Keratinocyte (primary cell): Measurements from ENCODE around the gene C2orf72. TPM values are rescaled to one million over a fixed set of nuclear protein-coding genes. Genes with fewer than 3 reads are reported as not detected.

Experiments
- DNase-seq: peaks from one replicate; pipeline ENCODE4 v3.0.0-alpha.2; 2011; ENCODE audit warnings: low read depth, missing footprints, low spot score
- FAIRE-seq: peaks from 2 replicates; lab custom pipeline; 2011; peaks lifted over from hg19 to GRCh38; lab: Jason Lieb, UNC
- H2AFZ ChIP-seq: 2 replicates; pipeline ENCODE4 v1.6.0; 2012; ENCODE audit warnings: low read length, control low read depth, inconsistent platforms; ENCODE audit not compliant: control insufficient read depth
- H3K27ac ChIP-seq: 2 replicates; pipeline ENCODE4 v1.5.1; 2011; ENCODE audit warnings: low read length; ENCODE audit not compliant: control insufficient read depth, insufficient read depth
- H3K27me3 ChIP-seq: 3 replicates; pipeline ENCODE4 v1.6.0; 2011; ENCODE audit warnings: low read length; ENCODE audit not compliant: control insufficient read depth, insufficient read depth; ENCODE audit errors: extremely low read depth
- H3K36me3 ChIP-seq, 2 experiments: 2 replicates in 1 of 2; 3 replicates in 1 of 2; pipeline ENCODE4 v1.5.1; 2011; ENCODE audit warnings: low read length in 2 of 2, mild to moderate bottlenecking in 1 of 2; ENCODE audit not compliant: control insufficient read depth in 2 of 2, insufficient read depth in 2 of 2; ENCODE audit errors: extremely low read depth in 1 of 2
- H3K4me1 ChIP-seq: 3 replicates; pipeline ENCODE4 v1.5.1; 2011; ENCODE audit warnings: low read length; ENCODE audit not compliant: control insufficient read depth, insufficient read depth; ENCODE audit errors: extremely low read depth
- H3K4me2 ChIP-seq: 3 replicates; pipeline ENCODE4 v1.6.0; 2011; ENCODE audit warnings: low read depth, low read length; ENCODE audit not compliant: control insufficient read depth, insufficient read depth; ENCODE audit errors: extremely low read depth
- H3K4me3 ChIP-seq, 3 experiments: fragments of 200-600 bp in 1 of 3; sonication (generic) in 1 of 3; 2 replicates in 2 of 3; 3 replicates in 1 of 3; pipeline ENCODE4 v1.5.1; 2011 to 2016; ENCODE audit warnings: low read length in 3 of 3, mild to moderate bottlenecking in 3 of 3, control low read depth in 2 of 3, inconsistent platforms in 1 of 3, low read depth in 1 of 3, mixed read lengths in 1 of 3, mixed run types in 1 of 3, moderate library complexity in 1 of 3; ENCODE audit not compliant: control insufficient read depth in 2 of 3, insufficient read depth in 2 of 3; ENCODE audit errors: extremely low read depth in 1 of 3
- H3K79me2 ChIP-seq: 2 replicates; pipeline ENCODE4 v1.6.0; 2012; ENCODE audit warnings: low read length; ENCODE audit not compliant: control insufficient read depth, insufficient read depth
- H3K9ac ChIP-seq: 3 replicates; pipeline ENCODE4 v1.6.0; 2011; ENCODE audit warnings: low read length; ENCODE audit not compliant: control insufficient read depth, insufficient read depth; ENCODE audit errors: extremely low read depth
- H3K9me1 ChIP-seq: 3 replicates; pipeline ENCODE4 v1.6.0; 2011; ENCODE audit warnings: low read length; ENCODE audit not compliant: control insufficient read depth, insufficient read depth; ENCODE audit errors: extremely low read depth
- H3K9me3 ChIP-seq: 2 replicates; pipeline ENCODE4 v1.5.1; 2012; ENCODE audit warnings: low read depth, low read length; ENCODE audit not compliant: control insufficient read depth
- H4K20me1 ChIP-seq: 3 replicates; pipeline ENCODE4 v1.6.0; 2011; ENCODE audit warnings: low read length; ENCODE audit not compliant: control insufficient read depth, insufficient read depth; ENCODE audit errors: extremely low read depth
- EZH2 ChIP-seq: IDR thresholded peaks from one replicate; pipeline ENCODE4 v1.6.1; 2012; ENCODE audit warnings: inconsistent platforms, mild to moderate bottlenecking, low read length, moderate library complexity
- dilution Hi-C: fragments of 300-500 bp; cut with MboI; formaldehyde crosslinking; loops from one replicate; pipeline ENCODE4 v1.7.0; 2020; ENCODE audit warnings: low sequenced_read_pairs; ENCODE audit not compliant: extremely low pct_ligation_motif_present
- polyA plus RNA-seq, 5 experiments: library from polyadenylated mRNA; depleted of rRNA in 3 of 5; stranded (reverse) in 3 of 5; stranded (forward) in 1 of 5; unstranded in 1 of 5; fragments of >200 nt; gene quantifications; 1 replicate in 1 of 5; 2 replicates in 3 of 5; 3 replicates in 1 of 5; pipeline versions ENCODE4 v1.2.1 to v1.2.3, GENCODE V29; 2011 to 2012; ENCODE audit warnings: missing spikeins in 2 of 5, low read depth in 1 of 5, low replicate concordance in 1 of 5
- TF ChIP-seq, protein P1 (sequence below), 3 experiments: IDR thresholded peaks in 1 of 3; conservative IDR thresholded peaks in 1 of 3; optimal IDR thresholded peaks in 1 of 3; 2 replicates in 2 of 3; 3 replicates in 1 of 3; pipeline versions ENCODE3 to v1.5.1; 2011; ENCODE audit warnings: low read length in 3 of 3, mild to moderate bottlenecking in 3 of 3, moderate library complexity in 2 of 3, control low read depth in 1 of 3, inconsistent platforms in 1 of 3; ENCODE audit not compliant: insufficient read depth in 2 of 3; ENCODE audit errors: extremely low read depth in 1 of 3

Gene C2orf72
- polyA plus RNA-seq, 1 donor (not counting 4 experiments of a cell fraction or from before 2014, with no cell fraction given): not detected

DNA sequence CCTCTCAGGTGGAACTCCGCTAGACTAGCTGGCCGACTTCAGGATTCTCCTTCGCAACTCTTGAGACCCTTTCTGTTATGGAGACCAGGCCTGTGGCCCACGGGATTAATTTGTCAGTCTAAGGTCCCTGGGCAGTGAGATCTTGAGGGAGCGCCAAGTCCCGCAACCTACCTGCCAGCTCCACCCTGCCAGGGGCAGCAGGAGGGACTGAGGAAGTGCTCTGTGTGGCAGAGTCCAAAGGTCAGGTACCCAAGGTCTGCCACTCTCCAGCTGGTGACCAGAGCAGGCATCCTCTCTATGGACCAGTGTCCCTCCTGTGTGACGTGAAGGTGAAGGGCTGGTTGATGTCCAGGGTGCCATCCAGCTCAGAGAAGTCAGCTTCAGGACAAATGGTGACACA, 45.7 kb upstream of the C2orf72 start:
- dilution Hi-C loops: no loop called here
- FAIRE-seq: no peak
- H3K4me3 ChIP-seq: no peak overlapping the region

DNA sequence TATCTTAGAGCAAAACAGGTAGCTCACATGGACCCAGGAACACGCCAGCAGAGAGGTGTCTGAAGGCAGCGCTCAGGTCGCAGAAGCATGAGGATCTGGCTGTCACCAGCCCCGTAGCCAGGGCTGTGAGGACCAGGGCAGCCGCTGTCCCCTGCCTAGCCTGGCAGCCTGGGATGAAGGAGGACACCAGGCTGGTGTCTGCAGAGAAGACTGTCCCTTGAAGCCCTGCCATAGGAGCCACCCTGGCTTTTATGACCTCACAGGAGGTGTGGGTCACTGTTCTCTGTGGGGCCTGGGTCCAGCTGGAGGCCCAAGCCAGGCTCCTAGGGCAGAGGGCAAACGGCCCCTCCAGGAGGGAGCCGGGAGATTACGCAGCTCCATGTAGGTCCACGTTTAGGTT, 41.5 kb upstream of the C2orf72 start, which contains the start of gene SPATA3:
SPATA3 (plus strand) TSS at position 301 of the 400 bp plus-strand sequence. CDS start 113 bp downstream, outside the sequence.
- Histone ChIP-seq H2AFZ (no peak within 1 kb of the TSS), H3K9me1 (no peaks in the 10 kb centered on the region), H3K27ac (no peak within 1 kb of the TSS), H3K36me3 (no peaks in the 10 kb centered on the region), H3K9ac (no peak within 1 kb of the TSS), H3K79me2 (no peaks in the 10 kb centered on the region), H3K4me1 (no peaks in the 10 kb centered on the region), H3K9me3 (no peaks in the 10 kb centered on the region), H3K4me2 (no peak within 1 kb of the TSS), H3K27me3 (peaks cover 17% of the 10 kb centered on the region), H4K20me1 (no peaks in the 10 kb centered on the region), H3K4me3 (no peak within 1 kb of the TSS)
- TF ChIP-seq EZH2: no peak
- TF ChIP-seq, protein P1, sequence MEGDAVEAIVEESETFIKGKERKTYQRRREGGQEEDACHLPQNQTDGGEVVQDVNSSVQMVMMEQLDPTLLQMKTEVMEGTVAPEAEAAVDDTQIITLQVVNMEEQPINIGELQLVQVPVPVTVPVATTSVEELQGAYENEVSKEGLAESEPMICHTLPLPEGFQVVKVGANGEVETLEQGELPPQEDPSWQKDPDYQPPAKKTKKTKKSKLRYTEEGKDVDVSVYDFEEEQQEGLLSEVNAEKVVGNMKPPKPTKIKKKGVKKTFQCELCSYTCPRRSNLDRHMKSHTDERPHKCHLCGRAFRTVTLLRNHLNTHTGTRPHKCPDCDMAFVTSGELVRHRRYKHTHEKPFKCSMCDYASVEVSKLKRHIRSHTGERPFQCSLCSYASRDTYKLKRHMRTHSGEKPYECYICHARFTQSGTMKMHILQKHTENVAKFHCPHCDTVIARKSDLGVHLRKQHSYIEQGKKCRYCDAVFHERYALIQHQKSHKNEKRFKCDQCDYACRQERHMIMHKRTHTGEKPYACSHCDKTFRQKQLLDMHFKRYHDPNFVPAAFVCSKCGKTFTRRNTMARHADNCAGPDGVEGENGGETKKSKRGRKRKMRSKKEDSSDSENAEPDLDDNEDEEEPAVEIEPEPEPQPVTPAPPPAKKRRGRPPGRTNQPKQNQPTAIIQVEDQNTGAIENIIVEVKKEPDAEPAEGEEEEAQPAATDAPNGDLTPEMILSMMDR (optimal IDR thresholded peaks at IDR 0.05 in 1 of 3, IDR thresholded peaks at IDR 0.05 in 1 of 3, conservative IDR thresholded peaks at IDR 0.05 in 1 of 3; ENCODE audit: extremely low read depth in 1 of 3, insufficient read depth in 2 of 3, low read length in 3 of 3): no peak
- no peak for DNase-seq
- FAIRE-seq: no peak
- dilution Hi-C loops: no loop called here

More for the DNA sequence above, 45.7 kb upstream of the C2orf72 start:
- Histone ChIP-seq H3K27me3 (peaks cover 18% of the 10 kb centered on the region), H3K4me2 (no peak overlapping the region), H3K9me1 (no peaks in the 10 kb centered on the region), H3K79me2 (no peaks in the 10 kb centered on the region), H2AFZ (no peak overlapping the region), H3K36me3 (no peaks in the 10 kb centered on the region), H4K20me1 (no peaks in the 10 kb centered on the region), H3K27ac (no peak overlapping the region), H3K9me3 (no peaks in the 10 kb centered on the region), H3K9ac (no peak overlapping the region), H3K4me1 (peaks cover 5% of the 10 kb centered on the region)
- no peak for DNase-seq
- TF ChIP-seq EZH2: no peak
- TF ChIP-seq, protein P1 (optimal IDR thresholded peaks at IDR 0.05 in 1 of 3, IDR thresholded peaks at IDR 0.05 in 1 of 3, conservative IDR thresholded peaks at IDR 0.05 in 1 of 3; ENCODE audit: extremely low read depth in 1 of 3, insufficient read depth in 2 of 3, low read length in 3 of 3): no peak
